B cell (primary cell): ENCODE data around the gene EARS2.

ENCODE experiments used
- CTCF ChIP-seq: fragments of 200-600 bp; IDR thresholded peaks from one replicate; pipeline ENCODE4 v1.8.0; 2022; ENCODE audit warnings: antibody characterized with exemption, mild to moderate bottlenecking
- EZH2 ChIP-seq: IDR thresholded peaks from 2 replicates; pipeline ENCODE4 v1.6.1; 2012; ENCODE audit warnings: borderline replicate concordance, low read depth, mild to moderate bottlenecking, moderate library complexity, low read length; ENCODE audit not compliant: insufficient read depth, poor library complexity, severe bottlenecking

- TF ChIP-seq CTCF (no peak), EZH2 (no peak)
These were observed 22.0 kb downstream of the EARS2 start for GRCh38 chr16:23534868-23535860.
